K562 (cell line): ENCODE measurements around the gene APC2. TPM values are rescaled to one million over a fixed set of nuclear protein-coding genes. Genes with fewer than 3 reads are reported as not detected.

Source experiments
- ATAC-seq: fragments of 200-7000 bp; cut with Tn5 transposase; 3 replicates; pipeline ENCODE4 v1.9.1; 2020; ENCODE audit warnings: moderate library complexity
- BruUV-seq: library from RNA; stranded (reverse); fragments of 400-500 nt; replicated peaks from 2 replicates; lab custom pipeline; 2021; lab: Mats Ljungman, UMichigan
- CTCF ChIA-PET: fragments of 300-600 bp; formaldehyde crosslinking; extraction: SDS; loops from one replicate; lab custom pipeline; 2021; ENCODE audit warnings: low intra/inter-chr PET ratio; lab: Yijun Ruan, JAX
- POLR2A ChIA-PET: fragments of 300-600, 350-650 bp; sonication (Branson Sonifier 250); formaldehyde crosslinking; extraction: SDS; loops from one replicate; lab custom pipeline; 2021; ENCODE audit warnings: antibody characterized with exemption, inconsistent platforms; lab: Yijun Ruan, JAX
- DNase-seq, 4 experiments: peaks; one replicate each; pipeline versions ENCODE4 v3.0.0 to v3.0.0-alpha.2; 2011 to 2018; ENCODE audit warnings: low spot score in 3 of 4, mixed read lengths in 3 of 4; ENCODE audit errors: extremely low read depth in 1 of 4
- FAIRE-seq: peaks from 2 replicates; lab custom pipeline; 2011; peaks lifted over from hg19 to GRCh38; lab: Jason Lieb, UNC
- H2AFZ ChIP-seq: 2 replicates; pipeline ENCODE4 v1.6.0; 2011; ENCODE audit warnings: low read depth, low read length, control low read depth, inconsistent platforms
- H3K27ac ChIP-seq: fragments of 200-600 bp; 3 replicates; pipeline ENCODE4 v1.8.0; 2011; ENCODE audit warnings: low read depth, mild to moderate bottlenecking, control low read depth, inconsistent platforms, low read length, moderate library complexity, mixed read lengths; ENCODE audit errors: extremely low read depth
- H3K27me3 ChIP-seq, 2 experiments: fragments of 300-600 bp in 1 of 2; 2 replicates in 1 of 2; 3 replicates in 1 of 2; pipeline versions ENCODE4 v1.6.0 to v1.8.0; 2011; ENCODE audit warnings: inconsistent platforms in 2 of 2, low read length in 2 of 2, mild to moderate bottlenecking in 1 of 2, mixed read lengths in 1 of 2, moderate library complexity in 1 of 2; ENCODE audit not compliant: control insufficient read depth in 2 of 2, insufficient read depth in 2 of 2
- H3K36me3 ChIP-seq: fragments of 300-600 bp; 3 replicates; pipeline ENCODE4 v1.8.0; 2011; ENCODE audit warnings: mild to moderate bottlenecking, low read length, inconsistent platforms; ENCODE audit not compliant: control insufficient read depth, insufficient read depth
- H3K4me1 ChIP-seq, 2 experiments: fragments of 200-600 bp in 1 of 2; replicated peaks in 1 of 2; 2 replicates in 1 of 2; 3 replicates in 1 of 2; pipeline versions ENCODE4 v1.5.1 to v1.8.0; 2011; ENCODE audit warnings: inconsistent platforms in 2 of 2, low read length in 2 of 2, mild to moderate bottlenecking in 1 of 2, mixed read lengths in 1 of 2, moderate library complexity in 1 of 2; ENCODE audit not compliant: control insufficient read depth in 2 of 2, insufficient read depth in 2 of 2
- H3K4me2 ChIP-seq: 2 replicates; pipeline ENCODE4 v1.6.1; 2011; ENCODE audit warnings: low read length, control low read depth, inconsistent platforms, mixed read lengths; ENCODE audit not compliant: insufficient read depth
- H3K4me3 ChIP-seq: fragments of 200-600 bp; sonication (generic), shearing (Covaris generic); 2 replicates; pipeline ENCODE4 v1.5.1; 2016; ENCODE audit warnings: control low read depth, inconsistent platforms
- H3K79me2 ChIP-seq: fragments of 200-600 bp; 3 replicates; pipeline ENCODE4 v1.8.0; 2011; ENCODE audit warnings: low read length, inconsistent platforms; ENCODE audit not compliant: control insufficient read depth, insufficient read depth
- H3K9ac ChIP-seq, 2 experiments: 2 replicates each; pipeline versions ENCODE4 v1.6.0 to v1.6.1; 2011; ENCODE audit warnings: low read depth in 2 of 2, low read length in 2 of 2, control low read depth in 1 of 2, inconsistent platforms in 1 of 2, mild to moderate bottlenecking in 1 of 2, mixed read lengths in 1 of 2; ENCODE audit not compliant: insufficient read depth in 1 of 2
- H3K9me1 ChIP-seq: one replicate; pipeline ENCODE4 v1.6.0; 2011; ENCODE audit warnings: inconsistent platforms, mild to moderate bottlenecking, low read length, moderate library complexity; ENCODE audit not compliant: control insufficient read depth, insufficient read depth
- H3K9me3 ChIP-seq: replicated peaks from 2 replicates; pipeline ENCODE4 v1.5.1; 2011; ENCODE audit warnings: low read depth, low read length, inconsistent platforms; ENCODE audit not compliant: control insufficient read depth, insufficient read depth
- H4K20me1 ChIP-seq: replicated peaks from 2 replicates; pipeline ENCODE4 v1.6.1; 2011; ENCODE audit warnings: low read length, inconsistent platforms, mixed read lengths; ENCODE audit not compliant: control insufficient read depth, insufficient read depth
- E4F1 ChIP-seq: fragments of 250-450 bp; sonication (Bioruptor Pico); IDR thresholded peaks from 2 replicates; pipeline ENCODE4 v1.5.0; 2021; ENCODE audit warnings: mild to moderate bottlenecking, borderline replicate concordance
- KDM1A ChIP-seq, 2 experiments: fragments of 450-650 bp; IDR thresholded peaks; 2 replicates each; pipeline ENCODE4 v1.6.1; 2016; ENCODE audit warnings: mild to moderate bottlenecking in 2 of 2
- ZNF143 ChIP-seq: sonication (generic); formaldehyde crosslinking; IDR thresholded peaks from 2 replicates; pipeline ENCODE4 v1.9.0; 2022; ENCODE audit warnings: mild to moderate bottlenecking, missing genetic modification reagents
- ZNF740 ChIP-seq, 3 experiments: fragments of 200-800 bp in 1 of 3; sonication (Bioruptor generic) in 1 of 3; sonication (generic) in 1 of 3; formaldehyde crosslinking in 1 of 3; IDR thresholded peaks; 2 replicates each; pipeline versions ENCODE4 v1.6.1 to v1.8.0; 2016 to 2022; ENCODE audit warnings: mild to moderate bottlenecking in 2 of 3, missing compliant biosample characterization in 2 of 3, missing genetic modification characterization in 2 of 3, missing genetic modification reagents in 1 of 3
- WGBS: fragments of 100-300 bp; shearing (Covaris generic); methylation state at CpG from one replicate; pipeline ENCODE4 v1.1.6; 2016; ENCODE audit warnings: low coverage, mixed read lengths; ENCODE audit not compliant: insufficient coverage; ENCODE audit errors: missing lambda C conversion rate; 5-methylcytosine and 5-hydroxymethylcytosine counted together
- in situ Hi-C: fragments of 300-500 bp; cut with MboI; formaldehyde crosslinking; loops from 4 replicates; pipeline ENCODE4 v1.15.0; 2018; ENCODE audit warnings: inconsistent platforms, mixed read lengths
- intact Hi-C: fragments of 100-400 bp; cut with micrococcal nuclease; formaldehyde crosslinking; loops from 2 replicates; pipeline ENCODE4 v1.14.2; 2022
- polyA plus RNA-seq, 8 experiments: library from polyadenylated mRNA; depleted of rRNA in 4 of 8; stranded (reverse) in 5 of 8; unstranded in 3 of 8; fragments of >200 nt; fragmentation: Nextera tagmentation in 2 of 8; fragmentation: Illumina TruSeq in 1 of 8; extraction: Ambion mirVana in 2 of 8; extraction: Trizol in 1 of 8; gene quantifications; 2 replicates each; pipeline versions ENCODE4 v1.2.1 to v1.2.3, GENCODE V29; 2011 to 2014; ENCODE audit warnings: inconsistent platforms in 1 of 8, missing spikeins in 1 of 8
- total RNA-seq, 7 experiments: library from RNA; depleted of rRNA in 6 of 7; stranded (reverse); fragments of >200 nt in 6 of 7; fragmentation: Illumina TruSeq in 2 of 7; extraction: Trizol in 2 of 7; gene quantifications; 2 replicates each; pipeline versions ENCODE4 v1.2.1 to v1.2.3, GENCODE V29; 2011 to 2021; ENCODE audit warnings: low replicate concordance in 1 of 7
- TF ChIP-seq, protein P1 (sequence below): sonication (generic); formaldehyde crosslinking; IDR thresholded peaks from 2 replicates; pipeline ENCODE4 v1.9.0; 2022; ENCODE audit warnings: mild to moderate bottlenecking, missing genetic modification reagents
- TF ChIP-seq, protein P2 (sequence below): IDR thresholded peaks from 2 replicates; pipeline ENCODE4 v1.6.1; 2011; ENCODE audit not compliant: insufficient read length; ENCODE audit errors: extremely low read depth
- TF ChIP-seq, protein P3 (sequence below): sonication (generic); formaldehyde crosslinking; IDR thresholded peaks from 2 replicates; pipeline ENCODE4 v1.5.0; 2020; ENCODE audit warnings: missing genetic modification reagents
- TF ChIP-seq, protein P4 (sequence below): fragments of 250-450 bp; sonication (Bioruptor Pico); IDR thresholded peaks from 2 replicates; pipeline ENCODE4 v1.9.0; 2021; ENCODE audit warnings: mild to moderate bottlenecking, inconsistent platforms

Gene APC2
- total and polyA plus RNA-seq, 9 of the 15 experiments (the other 6 are each of a cell fraction or from before 2014, with no cell fraction given) = 0.01 to 0.40 (median 0.05) TPM; not detected in 3

GRCh38 chr19:1522838-1523237, 72.9 kb downstream of the APC2 start:
- no peak overlapping the region for H3K4me2 ChIP-seq
- CTCF ChIA-PET = interaction anchor here (0.7 kb wide), 1 partner anchor 290 kb away, joined by 6 read pairs; no protein-coding TSS in a partner anchor
- H3K27ac ChIP-seq = no peak overlapping the region
- no peak overlapping the region for H3K4me3 ChIP-seq
- no peaks in the 10 kb centered on the region for H3K79me2 ChIP-seq
- in situ Hi-C loops (no loop called here), intact Hi-C loops (no loop called here)
- FAIRE-seq = no peak
- DNase-seq = no peak
- H3K4me1 ChIP-seq = peaks cover 3 to 52% of the 10 kb centered on the region in 2 experiments; a peak in 3 of 5 replicates
- POLR2A ChIA-PET = interaction anchor here (0.8 kb wide), 1 partner anchor 41 kb away, joined by 4 read pairs; no protein-coding TSS in a partner anchor
- H3K9me1 ChIP-seq = no peaks in the 10 kb centered on the region
- WGBS = 32% methylated on average over 18 of the region's 18 CpGs
- no peak overlapping the region for H3K9ac ChIP-seq
- peaks cover 11 to 28% of the 10 kb centered on the region in 2 experiments; a peak in 4 of 5 replicates for H3K27me3 ChIP-seq
- BruUV-seq = no TSS peak
- H2AFZ ChIP-seq = no peak overlapping the region
- no peaks in the 10 kb centered on the region for H3K9me3 ChIP-seq
- peaks cover 11% of the 10 kb centered on the region for H4K20me1 ChIP-seq
- ATAC-seq = no peak
- H3K36me3 ChIP-seq = no peaks in the 10 kb centered on the region
- TF ChIP-seq, protein P1, sequence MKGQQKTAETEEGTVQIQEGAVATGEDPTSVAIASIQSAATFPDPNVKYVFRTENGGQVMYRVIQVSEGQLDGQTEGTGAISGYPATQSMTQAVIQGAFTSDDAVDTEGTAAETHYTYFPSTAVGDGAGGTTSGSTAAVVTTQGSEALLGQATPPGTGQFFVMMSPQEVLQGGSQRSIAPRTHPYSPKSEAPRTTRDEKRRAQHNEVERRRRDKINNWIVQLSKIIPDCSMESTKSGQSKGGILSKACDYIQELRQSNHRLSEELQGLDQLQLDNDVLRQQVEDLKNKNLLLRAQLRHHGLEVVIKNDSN = 0 out of 2 replicates have a peak, but pooled peaks have one; percentile 48
- TF ChIP-seq, protein P2, sequence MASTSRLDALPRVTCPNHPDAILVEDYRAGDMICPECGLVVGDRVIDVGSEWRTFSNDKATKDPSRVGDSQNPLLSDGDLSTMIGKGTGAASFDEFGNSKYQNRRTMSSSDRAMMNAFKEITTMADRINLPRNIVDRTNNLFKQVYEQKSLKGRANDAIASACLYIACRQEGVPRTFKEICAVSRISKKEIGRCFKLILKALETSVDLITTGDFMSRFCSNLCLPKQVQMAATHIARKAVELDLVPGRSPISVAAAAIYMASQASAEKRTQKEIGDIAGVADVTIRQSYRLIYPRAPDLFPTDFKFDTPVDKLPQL = no peak
- TF ChIP-seq, protein P3, sequence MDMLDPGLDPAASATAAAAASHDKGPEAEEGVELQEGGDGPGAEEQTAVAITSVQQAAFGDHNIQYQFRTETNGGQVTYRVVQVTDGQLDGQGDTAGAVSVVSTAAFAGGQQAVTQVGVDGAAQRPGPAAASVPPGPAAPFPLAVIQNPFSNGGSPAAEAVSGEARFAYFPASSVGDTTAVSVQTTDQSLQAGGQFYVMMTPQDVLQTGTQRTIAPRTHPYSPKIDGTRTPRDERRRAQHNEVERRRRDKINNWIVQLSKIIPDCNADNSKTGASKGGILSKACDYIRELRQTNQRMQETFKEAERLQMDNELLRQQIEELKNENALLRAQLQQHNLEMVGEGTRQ = peak; percentile 51
- TF ChIP-seq, protein P4, sequence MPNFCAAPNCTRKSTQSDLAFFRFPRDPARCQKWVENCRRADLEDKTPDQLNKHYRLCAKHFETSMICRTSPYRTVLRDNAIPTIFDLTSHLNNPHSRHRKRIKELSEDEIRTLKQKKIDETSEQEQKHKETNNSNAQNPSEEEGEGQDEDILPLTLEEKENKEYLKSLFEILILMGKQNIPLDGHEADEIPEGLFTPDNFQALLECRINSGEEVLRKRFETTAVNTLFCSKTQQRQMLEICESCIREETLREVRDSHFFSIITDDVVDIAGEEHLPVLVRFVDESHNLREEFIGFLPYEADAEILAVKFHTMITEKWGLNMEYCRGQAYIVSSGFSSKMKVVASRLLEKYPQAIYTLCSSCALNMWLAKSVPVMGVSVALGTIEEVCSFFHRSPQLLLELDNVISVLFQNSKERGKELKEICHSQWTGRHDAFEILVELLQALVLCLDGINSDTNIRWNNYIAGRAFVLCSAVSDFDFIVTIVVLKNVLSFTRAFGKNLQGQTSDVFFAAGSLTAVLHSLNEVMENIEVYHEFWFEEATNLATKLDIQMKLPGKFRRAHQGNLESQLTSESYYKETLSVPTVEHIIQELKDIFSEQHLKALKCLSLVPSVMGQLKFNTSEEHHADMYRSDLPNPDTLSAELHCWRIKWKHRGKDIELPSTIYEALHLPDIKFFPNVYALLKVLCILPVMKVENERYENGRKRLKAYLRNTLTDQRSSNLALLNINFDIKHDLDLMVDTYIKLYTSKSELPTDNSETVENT (CRISPR knock-in tag) = no peak
- no peak for TF ChIP-seq ZNF143 (CRISPR knock-in tag)
- TF ChIP-seq KDM1A (IDR thresholded peaks at IDR 0.05) = peak in 1 of 2 experiments; percentile 10; a peak in 1 of 4 replicates
- TF ChIP-seq ZNF740 (CRISPR knock-in tag; IDR thresholded peaks at IDR 0.05) = no peak
- TF ChIP-seq ZNF740 (tag; IDR thresholded peaks at IDR 0.05) = no peak
- TF ChIP-seq E4F1 = no peak
